Activated T-cell treated with anti-CD3 and anti-CD28 coated beads for 48 hours (primary cell): ENCODE results near the gene TNIK.

Source experiments
- DNase-seq: peaks from one replicate; pipeline ENCODE4 v3.0.0-alpha.2; 2020; ENCODE audit warnings: low read depth

TNIK gene

GRCh38 chr3:171068658-171069057 lies 391.5 kb downstream of the TNIK start:
- DNase-seq: no peak

GRCh38 chr3:171066206-171066605 lies 394.0 kb downstream of the TNIK start:
- DNase-seq: no peak

DNA sequence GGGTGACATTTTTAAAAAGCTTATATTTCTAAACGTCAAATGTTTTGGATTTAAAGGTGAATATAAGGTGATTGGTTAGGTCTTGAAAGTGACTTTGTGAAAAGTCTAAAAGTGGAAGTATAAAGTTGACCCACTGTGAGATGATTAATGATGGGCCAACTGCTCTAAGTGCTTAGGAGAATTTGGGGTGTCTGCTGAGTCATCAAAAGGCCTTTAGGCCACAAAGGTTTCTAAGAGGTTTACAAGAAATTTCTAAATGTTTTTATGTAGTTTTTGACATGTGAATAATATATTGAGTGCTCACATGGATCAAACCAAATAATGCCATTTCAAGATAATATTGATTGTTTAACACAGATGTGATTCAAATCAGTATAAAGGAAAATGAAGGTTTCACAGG lies 394.5 kb downstream of the TNIK start:
- DNase-seq: no peak

DNA sequence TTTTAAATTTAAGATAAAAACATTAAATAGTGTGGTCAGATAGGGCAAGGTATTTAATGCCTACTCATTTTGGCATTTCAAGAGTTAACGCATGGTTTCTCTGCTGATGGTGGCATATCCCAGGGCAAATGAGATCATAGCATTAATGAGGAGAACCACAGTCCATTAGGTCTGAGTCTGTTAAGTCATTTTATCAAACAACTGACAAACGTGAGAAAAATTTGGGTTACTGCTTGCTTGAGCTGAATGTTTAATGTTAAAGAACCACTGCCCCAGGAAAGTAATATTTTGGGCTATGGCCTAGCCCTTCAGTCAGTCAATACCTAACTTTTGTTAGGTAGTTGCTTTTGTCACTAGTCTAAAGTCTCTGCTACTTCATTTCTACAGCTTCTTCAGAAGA lies 395.7 kb downstream of the TNIK start:
- no peak for DNase-seq

DNA sequence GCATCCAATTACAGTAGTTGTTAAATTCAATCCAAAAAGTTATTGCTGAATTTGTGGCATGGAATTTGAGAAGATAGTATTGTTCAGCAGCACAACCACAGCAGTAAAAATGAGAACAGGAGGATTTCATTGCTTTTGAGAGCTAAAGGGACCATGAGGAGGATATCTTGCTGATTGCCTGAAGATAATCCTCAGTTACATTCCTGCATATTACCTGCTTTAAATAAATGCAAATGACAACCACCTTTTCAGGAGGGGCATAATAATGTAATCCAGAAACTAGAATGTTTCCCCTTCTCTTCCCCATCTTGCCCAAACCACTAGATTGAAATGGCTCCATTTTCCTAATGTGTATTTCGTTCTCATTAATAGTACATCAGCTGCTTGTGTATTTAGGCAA lies 398.5 kb downstream of the TNIK start:
- DNase-seq: no peak

- no peak for DNase-seq
Measured at GRCh38 chr3:171059978-171060377, 400.2 kb downstream of the TNIK start.

DNA sequence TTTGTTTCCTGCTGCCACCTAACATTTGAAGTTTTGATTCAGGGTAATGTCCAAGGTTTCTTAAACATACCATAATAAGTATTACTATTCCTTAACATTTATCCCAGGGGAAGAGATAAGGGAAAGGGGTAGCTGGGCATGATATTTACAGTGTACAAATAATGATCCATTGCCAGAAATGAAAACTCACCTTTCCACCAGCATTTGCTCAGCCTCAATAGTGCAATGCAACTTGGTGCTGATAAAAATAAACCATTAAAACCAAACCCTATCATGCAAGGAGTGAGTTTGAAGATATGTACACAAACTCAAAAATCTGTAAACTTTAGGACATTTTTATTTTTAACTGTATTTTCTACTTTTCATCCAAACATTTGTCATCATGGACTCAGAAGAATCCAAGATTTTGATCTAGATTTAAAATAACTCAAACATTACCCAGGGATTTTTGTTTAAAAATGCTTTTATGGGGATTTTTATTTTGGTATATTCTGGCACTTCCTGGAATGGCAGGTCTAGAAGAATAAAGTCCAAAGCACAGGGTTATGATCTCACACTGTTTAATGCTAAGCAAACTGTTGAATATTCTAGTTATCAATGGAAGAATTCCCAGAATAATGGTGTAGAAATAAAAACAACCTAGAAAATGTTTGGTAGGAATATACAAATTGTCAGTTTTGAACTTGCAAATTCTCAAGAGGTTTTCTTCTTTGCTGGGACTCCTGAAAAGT lies 401.2 kb downstream of the TNIK start:
- DNase-seq: no peak

DNA sequence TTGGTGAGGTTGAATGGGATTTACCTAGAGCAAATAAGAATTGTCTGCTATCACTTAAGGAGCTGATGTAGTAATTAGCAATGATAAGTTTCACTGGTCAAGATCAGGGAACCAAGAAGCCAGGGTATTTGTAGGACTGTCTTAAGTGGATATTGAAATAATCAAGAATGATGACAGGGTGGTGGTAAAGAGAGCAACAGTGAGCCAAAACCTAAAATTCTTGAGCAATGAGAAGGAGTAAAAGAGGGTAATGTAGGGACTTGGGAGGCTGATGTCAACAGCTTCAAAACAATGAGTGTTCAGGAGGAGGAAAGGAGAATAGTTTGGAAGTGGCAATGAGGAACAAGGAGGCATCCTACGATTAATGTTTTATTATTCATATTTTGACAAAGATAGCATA lies 402.1 kb downstream of the TNIK start:
- no peak for DNase-seq

DNA sequence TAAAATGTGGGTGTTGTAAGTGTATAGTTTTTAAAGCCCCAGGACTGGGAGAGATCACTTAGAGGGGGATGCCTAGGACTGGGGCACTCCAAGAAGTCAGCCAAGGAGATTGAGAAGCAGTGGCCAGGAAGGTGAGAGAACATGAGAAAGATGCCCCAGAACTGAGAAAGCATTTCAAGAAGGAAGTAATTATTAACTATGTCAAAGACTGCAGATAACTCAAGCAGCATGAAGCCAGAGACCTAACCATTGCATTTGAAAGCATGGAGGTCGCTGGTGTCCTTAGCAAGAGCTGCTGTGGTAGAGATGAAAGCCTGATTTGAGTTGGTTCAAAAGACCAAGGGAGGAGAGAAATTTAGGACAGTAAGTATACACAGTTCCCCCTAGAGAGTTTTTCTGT lies 403.1 kb downstream of the TNIK start:
- no peak for DNase-seq

- no peak for DNase-seq
Measured at GRCh38 chr3:171056528-171056927, 403.7 kb downstream of the TNIK start.

DNA sequence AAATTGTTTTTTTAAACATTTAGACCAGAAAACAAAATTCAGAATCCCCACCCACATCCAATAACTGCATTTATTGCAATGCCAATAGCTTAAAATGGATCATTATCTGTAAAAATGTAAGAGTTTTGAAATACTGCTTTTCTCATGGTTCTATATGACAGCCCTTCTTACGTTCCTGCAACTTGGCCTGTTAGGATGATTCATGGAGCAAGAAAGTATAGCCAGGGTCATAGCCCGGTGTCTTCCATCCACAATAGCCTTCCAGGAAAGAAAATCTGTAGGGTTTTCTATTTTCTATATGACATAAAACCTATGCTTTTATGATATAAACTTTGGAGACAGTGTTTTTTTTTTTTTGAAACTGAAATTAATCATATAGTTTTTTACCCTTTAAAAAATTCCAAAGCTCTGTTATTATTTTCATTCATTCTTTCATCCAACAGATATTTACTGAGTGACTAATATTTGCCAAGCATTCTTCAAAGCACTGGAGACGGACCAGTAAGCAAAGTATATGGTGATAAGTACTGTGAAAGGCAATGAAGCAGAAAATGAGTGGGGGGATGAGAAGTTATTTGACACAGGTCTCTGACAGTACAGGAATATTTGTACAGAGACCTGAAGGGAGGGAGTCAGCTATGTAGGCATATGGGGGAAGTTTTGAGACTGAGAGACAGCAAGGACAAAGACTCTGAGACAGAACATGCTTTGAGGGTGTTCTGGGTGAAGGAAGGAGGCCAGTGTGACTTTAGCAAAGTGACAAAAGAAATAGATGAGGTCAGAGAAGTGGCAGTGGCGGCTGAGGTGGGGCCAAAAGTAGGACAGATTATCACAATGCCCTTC lies 404.6 kb downstream of the TNIK start:
- DNase-seq: no peak

DNA sequence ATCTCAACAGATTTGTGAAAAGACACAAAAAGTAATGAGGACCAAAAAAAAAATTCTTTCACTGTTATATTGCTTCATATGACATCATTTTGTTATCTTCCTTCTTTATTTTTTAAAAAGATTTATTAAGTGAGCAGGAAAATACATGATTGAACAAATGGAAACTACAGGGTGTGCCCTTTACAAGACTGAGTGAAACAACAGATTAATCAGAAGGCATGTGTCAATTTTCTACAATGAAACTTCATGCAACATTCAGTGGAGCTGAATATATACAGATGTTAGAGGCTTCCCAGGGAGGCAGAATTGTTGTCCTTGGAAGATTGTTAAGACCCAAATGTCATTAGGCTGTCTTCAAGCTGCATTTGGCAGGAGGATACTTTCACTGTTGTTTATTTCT lies 405.3 kb downstream of the TNIK start:
- no peak for DNase-seq

DNA sequence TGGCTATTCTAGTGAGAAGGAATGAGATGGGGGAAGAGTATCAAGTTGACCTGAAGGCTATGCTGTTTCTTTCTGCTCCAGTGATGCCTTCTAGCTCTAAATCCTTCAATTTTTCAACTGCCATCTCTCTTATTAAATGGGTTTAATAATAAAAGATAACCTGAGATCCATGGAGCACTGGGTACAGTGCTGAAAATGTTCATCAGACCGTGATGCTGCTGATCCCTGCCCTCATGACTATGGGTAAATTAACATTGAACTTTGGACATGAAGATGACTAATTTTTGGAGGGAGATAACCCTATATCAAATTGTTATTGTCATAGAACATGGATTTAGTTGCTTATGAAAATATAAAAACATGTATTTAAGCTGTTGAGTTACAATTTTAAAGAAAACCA lies 406.0 kb downstream of the TNIK start:
- no peak for DNase-seq

DNA sequence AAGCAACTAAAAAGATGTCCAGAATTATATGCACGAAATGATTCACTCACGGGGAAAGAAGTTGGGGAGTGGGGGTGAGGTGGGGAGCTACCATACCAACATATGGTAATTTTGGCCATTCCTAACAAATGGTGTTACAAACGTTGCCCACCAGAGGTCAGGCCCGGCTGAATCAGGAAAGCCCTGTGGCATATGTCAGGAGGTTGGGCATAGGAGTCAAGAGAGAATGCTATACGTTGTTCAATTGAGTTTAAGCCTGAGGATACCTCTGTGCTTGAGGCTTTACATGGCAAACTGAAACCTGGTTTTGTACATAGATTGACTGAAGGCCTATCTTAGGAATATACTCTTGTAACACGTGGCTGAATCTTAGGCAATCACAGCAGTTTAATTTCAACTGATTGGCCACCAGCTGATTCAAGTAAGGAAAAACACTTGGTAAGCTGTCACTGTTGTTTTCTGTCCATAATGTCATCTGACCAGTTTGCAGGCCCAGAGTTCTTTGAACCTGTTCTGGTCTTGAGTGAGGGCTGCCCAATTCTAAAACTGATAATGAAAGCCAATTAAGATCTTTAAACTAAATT lies 410.3 kb downstream of the TNIK start:
- peak; percentile 15 for DNase-seq

- no peak for DNase-seq
Measured at GRCh38 chr3:171046760-171047159, 413.4 kb downstream of the TNIK start.

GRCh38 chr3:171044835-171045793 lies 415.1 kb downstream of the TNIK start:
- no peak for DNase-seq

GRCh38 chr3:171044384-171044783 lies 415.8 kb downstream of the TNIK start:
- no peak for DNase-seq

- no peak for DNase-seq
Measured at GRCh38 chr3:171039674-171040073, 420.5 kb downstream of the TNIK start.

DNA sequence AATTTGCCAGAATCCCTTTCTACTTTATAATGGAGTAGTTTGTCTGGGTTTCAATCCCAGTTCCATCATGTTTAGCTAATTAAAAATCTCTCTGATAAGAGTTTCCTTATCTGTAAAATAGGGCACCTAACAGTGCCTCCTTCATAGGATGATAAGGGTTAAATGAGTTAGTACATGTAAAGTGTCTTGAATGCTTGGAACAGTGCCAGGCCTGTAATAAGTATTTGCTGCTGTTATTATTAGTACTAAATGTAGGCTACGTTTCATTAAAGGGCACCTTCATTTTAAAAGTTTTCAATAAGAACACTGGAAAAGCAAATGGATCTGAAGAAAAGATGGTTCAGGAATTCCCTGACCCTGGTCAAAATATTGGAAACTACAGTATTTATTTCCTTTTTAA lies 421.9 kb downstream of the TNIK start:
- no peak for DNase-seq

- DNase-seq: no peak
Measured at GRCh38 chr3:171028779-171029232, 431.4 kb downstream of the TNIK start.

- peak; percentile 48 for DNase-seq
Measured at GRCh38 chr3:171028025-171028778, 432.0 kb downstream of the TNIK start.
